HG03439 (cell line): Measurements from ENCODE around the gene QPCT.
"Not testable (repeated sequence)": the region's sequence is repeated elsewhere in the genome, so short reads cannot be mapped to it uniquely, and the experiment has no call there.

Experiments used
- ATAC-seq: cut with Tn5 transposase; IDR thresholded peaks from one replicate; pipeline ENCODE4 v1.9.1; 2021; ENCODE audit warnings: mild to moderate bottlenecking, moderate library complexity; ENCODE audit not compliant: unreplicated experiment

QPCT gene

DNA sequence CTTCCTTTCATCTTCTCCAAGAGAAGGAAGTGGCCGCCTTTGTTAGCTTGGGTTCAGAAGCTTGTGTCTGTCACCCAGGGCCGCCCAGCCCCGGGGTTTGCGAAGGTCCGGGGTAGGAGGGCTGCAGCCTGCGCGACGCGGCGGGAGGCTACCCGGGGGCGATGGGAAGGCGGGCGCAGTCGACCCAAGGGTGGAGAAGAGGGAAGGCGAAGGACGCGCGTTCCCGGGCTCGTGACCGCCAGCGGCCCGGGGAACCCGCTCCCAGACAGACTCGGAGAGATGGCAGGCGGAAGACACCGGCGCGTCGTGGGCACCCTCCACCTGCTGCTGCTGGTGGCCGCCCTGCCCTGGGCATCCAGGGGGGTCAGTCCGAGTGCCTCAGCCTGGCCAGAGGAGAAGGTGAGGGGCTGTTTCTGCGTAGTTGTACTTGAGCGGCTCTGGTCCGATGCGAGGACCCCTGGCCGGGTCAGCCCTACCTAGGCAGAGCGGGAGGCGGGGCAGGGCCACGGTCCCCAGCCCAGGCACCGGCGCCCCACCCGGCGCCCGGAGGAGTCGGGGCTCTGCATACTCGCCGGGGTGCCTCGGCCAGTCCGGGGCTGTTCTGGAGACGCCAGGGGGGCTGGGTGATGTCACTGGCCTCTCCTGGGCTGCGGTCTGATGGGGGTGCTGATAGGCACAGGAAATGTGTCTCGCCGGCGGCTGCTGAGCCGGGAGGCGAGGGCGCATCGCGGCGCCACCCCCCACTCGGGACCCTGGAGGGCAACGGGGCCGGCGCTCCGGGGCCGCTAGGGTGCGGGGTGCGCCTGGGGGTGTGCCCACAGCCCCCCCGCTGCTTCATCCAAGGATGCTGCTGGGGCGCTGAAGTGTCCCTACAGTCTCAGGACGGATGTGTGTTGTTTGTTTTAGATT lies at the start of gene QPCT:
Gene QPCT (plus strand): TSS at position 178 of the 909 bp plus-strand sequence. CDS start 102 bp downstream, at position 280.
- no peak for ATAC-seq

DNA sequence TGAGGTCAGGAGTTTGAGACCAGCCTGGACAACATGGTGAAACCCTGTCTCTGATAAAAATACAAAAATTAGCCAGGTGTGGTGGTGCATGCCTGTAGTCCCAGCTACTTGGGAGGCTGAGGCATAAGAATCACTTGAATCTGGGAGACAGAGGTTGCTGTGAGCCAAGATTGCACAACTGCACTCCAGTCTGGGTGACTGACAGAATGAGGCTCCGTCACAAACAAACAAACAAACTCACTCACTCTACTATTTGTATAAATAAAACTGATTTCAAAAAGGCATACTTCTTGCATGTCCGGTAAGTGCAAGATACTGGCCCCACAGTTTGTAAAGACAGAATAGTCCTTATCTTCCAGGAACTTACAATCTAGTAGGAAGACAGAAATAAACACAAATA lies 49.6 kb upstream of the QPCT start:
- not testable (repeated sequence) for ATAC-seq

DNA sequence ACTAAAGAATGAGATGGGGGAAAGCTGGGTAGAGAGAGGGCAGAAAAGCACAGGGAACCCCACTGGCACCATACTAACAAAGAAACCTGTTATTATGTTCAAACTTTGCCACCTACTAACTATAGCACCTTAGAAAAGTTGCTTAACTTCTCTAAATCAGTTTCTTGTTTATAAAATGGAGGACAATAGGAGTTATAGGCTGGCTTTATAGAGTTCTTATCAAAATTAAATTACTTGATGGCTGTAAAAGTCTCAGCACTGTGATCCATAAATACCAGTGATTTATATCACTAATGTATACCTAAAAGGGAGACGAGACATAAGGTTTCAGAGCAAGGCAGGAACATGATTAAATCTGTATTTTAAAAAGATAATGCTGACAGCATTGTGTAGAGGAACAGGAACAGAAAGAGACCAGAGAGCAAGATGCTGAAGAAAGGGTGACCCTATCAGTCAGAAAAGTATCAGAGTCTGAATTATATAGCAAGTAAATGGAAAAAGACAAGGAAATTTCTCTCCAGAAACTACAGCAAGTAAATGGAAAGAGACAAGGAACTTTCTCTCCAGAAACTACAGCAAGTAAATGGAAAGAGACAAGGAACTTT lies 48.9 kb upstream of the QPCT start:
- ATAC-seq: no peak

DNA sequence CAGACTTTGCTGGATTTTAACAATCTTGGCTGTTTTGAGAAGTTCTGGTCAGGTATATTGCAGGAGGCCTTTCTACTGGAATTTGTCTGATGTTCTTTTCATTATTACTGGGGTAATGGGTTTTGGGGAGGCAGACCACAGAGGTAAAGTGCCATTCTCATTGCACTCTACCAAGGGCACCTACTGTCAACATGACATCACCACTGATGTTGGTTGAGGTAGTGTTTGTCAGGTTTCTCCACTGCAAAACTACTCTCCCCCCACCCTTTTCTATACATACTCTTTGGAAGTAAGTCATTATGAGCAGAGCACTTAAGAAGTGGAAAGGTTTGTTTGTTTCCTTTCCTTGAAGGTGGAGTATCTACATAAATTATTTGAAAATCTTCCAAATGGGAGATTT lies 46.8 kb upstream of the QPCT start:
- ATAC-seq: no peak

DNA sequence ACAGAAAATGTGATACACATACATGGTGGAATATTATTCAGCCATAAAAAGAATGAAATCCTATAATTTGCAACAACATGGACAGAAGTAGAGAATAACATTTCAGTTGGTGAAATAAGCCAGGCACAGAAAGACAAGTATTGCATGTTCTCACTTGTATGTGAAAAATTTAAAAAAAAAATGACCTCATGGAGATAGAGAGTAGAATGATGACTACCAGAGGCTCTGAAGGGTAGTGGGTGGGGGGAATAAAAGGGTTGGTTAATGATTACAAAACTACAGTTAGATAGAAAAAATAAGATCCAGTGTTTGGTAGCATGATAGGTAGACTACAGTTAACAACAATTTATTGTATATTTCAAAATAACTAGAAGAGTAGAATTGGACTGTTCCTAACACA lies 44.3 kb upstream of the QPCT start:
- no peak for ATAC-seq

DNA sequence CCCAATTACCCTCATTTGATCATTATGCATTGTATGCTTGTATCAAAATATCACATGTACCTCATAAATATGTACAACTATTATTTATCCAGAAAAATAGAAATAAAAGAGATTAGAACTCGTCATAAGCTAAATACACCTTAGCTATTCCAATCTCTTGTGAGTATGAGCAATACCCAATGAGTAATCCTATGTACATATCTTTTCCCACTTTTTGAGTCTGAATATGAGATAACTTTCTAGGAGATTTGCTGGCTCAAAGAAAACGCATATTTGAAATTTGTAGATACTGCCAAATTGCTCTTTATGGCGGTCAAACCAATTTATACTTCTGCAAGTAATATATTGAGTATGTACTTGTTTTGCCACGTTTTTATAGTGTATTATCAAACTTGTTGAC lies 43.9 kb upstream of the QPCT start:
- ATAC-seq: no peak

DNA sequence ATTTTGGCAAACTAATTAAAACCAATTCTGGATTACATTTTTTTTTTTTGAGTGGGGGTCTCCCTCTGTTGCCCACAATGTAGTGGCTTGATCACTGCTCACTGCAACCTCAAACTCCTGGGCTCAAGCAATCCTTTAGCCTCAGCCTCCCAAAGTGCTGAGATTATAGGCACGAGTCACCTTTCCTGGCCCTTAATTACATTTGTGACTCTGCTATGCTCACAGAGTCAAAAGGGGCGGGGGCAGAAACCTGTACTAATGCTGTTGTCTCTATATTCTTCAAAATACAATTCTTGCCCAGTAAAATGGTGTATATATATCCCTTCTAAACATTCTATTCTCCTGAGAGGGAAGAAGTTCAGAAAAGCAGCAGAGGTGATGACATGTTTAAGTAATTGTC lies 43.0 kb upstream of the QPCT start:
- no peak for ATAC-seq

DNA sequence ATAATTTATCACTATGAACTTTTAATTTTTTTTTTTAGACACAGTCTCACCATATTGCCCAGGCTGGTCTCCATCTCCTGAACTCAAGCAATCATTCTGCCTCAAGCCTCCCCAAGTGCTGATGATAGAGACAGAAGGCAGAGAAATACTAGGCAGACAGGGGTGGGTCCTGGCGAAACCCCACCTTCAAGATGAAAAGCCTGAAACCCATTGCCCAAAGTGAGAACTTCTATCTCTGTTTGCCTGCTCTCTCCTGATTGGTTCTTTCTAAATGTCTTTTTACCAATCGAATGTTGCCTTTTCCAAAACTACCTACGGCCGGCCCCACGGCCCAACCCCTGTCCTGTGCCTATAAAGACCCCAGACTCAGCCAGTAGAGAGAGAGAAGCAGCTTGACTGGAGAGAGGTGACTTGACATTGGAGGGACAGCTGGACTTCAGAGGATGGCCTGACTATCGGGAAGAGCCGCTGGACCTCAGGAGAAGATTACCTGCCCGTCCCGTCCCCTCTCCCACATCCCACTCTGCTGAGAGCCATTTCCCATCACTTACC lies 41.7 kb upstream of the QPCT start:
- ATAC-seq: no peak

DNA sequence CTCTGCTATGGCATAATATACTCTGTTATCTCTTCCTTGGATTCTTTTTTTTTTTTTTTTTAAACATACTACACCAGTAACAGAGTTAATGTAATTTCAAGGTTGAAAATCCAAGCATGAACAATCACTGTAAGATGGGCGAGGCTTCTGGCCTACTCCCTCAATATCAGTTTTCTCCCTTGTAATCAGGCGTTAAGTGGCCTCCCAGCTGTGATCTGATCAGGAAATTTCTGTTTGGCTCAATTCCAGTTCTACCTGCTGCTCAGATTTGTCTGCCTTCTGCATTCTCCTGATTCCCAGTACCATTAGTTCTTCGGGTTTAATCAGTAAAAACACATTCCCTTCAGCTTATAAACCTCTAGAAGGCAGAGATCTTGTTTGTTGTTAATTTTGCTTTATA lies 38.4 kb upstream of the QPCT start:
- no peak for ATAC-seq

DNA sequence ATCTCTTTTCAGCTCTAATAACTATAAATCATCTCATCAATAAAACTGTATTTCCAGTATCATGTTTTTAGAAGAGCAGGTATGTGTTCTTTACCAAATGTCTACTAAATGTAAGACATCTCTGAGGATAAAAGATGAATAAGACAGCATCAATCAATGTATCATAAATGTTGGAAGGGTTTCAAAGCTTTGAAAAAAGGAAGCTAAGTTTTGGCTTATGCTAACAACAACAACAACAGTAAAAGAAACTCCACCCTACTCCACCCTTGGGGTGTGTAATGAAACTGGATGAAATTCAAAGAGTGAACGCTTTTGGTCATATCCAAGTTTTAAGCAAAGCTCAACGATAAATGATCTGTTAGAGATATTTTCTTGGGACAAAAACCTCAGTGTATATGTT lies 36.9 kb upstream of the QPCT start:
- ATAC-seq: no peak

DNA sequence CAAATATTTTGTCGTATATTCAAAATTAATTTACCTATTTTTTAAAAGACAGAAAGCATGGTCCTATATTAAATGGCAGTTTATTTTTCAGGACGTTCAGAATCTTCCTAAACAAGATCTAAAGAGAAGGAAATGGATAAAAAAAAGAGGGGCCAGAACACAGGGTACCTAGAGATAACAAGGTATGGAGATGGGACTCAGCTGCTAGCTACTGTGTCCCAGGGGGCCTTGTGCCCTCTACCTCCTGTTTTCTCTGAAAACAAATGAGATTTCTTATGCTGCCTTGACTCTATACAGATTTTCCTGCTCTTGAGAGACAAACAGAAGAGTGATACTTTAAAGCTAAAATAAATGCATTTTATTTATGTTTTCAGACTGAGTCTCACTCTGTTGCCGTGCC lies 29.1 kb upstream of the QPCT start:
- ATAC-seq: no peak

DNA sequence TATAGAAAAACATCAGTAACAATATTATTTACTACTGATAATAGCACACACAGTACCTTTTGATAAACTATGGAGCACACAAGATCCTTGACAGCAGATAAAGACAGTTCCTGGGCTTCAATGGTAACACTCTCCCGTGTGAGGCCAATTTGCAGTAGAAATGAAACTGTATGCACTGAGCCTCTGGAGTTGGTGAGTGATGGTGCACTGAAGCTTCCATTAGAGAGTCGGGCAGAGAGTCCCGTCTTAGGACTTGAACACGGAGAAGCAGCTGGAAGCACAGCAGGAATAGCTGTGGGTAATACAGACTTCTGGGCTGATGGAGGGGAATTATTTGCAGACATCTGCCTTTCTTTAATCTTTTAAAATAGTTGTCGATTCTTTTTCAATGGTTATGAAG lies 28.2 kb upstream of the QPCT start:
- no peak for ATAC-seq

DNA sequence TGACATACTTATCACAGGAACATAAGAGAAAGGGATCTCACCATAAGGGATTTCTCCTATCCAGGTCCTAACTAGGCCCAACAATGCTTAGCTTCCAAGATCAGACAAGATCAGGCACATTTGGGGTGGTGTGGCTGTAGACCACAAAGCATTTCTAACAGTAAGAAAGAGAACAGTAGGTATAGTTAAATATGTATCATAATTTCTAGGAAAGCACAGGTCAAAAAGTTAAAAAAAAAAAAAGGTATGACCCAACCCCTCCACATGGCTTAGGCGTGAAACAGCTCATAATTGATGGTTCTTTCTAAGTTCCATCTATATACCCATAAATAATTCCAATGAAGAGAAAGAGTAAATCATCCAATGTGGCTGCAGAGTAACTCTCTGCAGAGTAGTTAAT lies 26.7 kb upstream of the QPCT start:
- no peak for ATAC-seq

DNA sequence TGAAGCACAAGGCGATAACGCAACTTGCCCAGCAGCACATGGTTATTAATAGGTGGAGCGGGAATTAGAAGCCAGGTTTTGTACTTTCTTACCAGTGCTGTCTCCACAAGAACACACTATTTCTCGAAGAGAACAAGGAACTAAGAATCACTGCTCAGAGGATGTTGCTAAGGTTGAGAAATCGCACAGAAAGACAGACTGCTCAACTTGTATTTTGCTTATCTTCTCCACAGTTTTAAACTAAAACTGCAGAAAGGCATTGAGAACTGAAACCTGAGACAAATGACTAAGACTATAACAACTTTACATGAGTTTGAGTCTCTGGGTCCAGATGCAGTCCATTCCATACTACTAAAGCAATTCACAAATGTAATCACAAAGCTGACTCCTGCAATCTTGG lies 26.0 kb upstream of the QPCT start:
- ATAC-seq: peak; percentile 70

DNA sequence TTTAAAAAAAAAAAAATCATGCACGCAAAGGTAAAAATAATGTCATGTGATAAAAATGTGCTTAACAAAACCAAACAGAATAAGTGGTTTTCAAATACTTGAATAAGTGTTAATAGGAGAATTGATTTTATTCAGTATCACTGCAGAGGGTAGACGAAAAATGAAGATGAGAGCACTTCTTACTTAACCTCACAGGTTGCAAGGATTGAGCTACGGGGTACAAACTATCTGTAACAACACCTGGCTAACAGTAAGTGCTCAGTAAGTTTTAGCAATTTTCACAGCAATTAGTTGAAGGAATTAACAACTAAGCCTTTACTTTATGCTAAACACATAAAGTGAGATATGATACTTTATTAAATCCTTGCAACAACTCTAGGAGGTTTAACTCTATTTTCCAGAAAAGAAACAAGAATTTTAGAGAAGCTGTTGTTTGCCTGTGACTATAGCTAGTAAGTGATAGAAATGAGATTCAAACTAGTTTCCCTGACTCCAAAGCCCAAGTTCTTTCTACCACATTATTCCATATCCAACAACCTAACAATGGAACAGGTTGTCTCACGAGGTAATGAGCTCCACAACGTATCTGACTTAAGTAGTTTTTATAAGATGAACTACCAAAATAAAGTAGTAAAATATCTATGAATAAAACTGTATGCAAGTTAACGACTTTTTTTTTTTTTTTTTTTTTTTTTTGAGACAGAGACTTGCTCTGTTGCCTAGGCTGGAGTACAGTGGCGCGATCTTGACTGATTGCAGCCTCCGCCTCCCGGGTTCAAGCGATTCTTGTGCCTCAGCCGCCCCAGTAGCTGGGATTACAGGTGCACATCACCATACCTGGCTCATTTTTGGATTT lies 24.4 kb upstream of the QPCT start:
- no peak for ATAC-seq

DNA sequence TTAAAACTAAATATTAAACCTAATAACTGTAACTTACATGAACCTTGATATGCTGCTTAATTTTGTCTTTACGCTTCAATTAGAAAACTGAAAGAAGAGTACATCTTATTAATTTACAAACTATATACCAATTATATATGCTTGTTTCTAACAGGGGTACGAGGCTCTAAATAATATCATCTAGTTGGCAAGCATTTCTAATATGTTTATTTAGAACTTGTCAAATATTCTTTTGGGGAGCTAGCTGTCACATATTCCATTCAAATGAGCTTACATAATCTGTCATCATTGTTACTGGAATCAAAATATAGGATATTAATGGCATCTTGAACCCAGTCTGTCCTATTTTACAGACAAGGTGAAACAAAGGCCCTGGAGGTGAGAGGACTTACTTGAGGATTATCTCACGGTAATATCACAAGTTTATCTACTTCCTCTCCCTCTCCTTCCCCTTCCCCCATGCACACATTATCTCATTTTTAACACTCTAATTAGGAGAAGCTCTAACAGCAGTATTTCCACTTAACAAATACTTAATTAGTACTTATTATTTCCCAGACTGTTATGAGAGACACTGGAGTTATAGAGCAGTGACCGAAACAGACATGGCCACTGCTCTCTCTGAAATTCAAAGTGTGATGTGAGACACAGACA lies 23.3 kb upstream of the QPCT start:
- no peak for ATAC-seq

DNA sequence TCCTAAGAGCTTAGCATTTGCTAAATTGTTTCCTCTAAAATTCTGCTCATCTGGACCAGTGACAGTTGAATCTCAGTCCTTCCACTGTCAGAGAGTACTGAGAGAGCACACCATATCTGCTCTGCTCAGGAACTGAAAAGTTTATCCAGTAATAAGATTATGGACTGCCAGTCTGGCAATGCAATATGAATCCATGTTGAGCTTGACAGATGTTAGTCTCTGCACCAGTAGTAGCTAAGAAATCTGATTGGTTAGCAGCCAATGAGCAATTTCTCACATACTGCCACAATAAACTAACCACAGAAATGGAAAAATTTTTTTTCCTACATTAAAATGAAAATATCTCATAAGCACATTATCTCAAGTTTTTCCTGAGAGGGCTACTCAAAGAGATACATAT lies 22.1 kb upstream of the QPCT start:
- ATAC-seq: no peak

DNA sequence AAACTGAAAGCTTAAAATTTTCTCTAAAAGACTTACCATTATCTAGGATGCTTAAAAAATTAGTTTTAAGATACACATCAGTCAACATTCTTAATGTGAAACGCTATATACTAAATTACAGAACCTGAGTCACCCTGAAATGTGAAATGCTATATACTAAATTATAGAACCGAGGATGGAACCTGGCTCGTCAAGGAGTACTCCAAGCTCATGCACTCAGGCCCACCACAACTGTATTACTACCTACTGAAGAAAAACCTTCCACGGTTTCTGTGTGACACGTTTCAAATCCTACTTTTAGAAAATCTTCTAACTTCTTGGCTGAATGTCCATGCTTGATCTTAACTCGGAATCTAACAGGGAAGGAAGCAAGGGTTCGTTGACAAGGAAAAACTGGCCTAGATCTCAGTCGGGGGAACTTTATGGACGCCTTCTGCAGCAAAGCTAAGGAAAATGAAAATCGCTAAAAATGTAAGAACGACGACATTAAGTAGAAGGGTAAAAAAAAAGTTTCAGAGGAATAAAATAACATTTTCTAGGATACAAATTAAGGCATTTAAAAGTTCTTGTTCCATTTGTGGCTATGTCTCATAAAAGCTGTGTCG lies 21.2 kb upstream of the QPCT start:
- no peak for ATAC-seq

DNA sequence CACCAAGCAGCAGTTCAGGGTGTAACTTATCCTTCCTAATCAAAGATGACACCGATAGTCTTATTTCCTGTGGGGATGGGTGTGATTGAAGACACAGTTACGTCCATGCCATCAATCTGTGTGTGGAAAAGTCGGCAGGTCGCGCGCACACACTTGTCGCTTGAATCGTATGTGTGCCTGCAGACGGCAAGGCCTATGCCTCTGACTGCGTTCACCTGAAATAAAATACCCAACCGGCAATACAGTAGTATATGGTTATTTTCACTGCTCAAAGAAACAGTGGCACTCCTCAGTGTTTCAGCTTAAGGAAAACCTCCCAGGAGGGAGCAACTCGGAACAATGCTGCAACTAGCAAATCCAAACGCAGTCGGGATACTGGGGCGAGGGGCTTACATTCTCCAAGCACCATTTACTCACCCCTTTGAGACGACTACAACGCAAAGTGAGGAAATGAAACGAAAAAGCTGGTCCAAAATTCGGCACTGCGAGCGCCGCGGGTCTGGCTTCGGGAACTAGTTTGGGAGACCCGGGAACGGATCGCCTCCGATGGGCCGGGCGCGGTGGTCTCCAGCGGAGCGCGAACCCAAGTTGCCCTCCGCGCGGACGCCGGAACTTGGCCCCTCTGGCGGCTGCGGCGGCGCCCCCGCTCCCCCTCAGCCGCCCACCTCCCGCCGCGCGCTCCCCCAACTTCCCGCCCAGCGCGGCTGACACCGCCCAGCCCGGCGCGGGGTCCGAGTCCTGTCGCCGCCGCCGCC lies 20.5 kb upstream of the QPCT start:
- ATAC-seq: peak; percentile 28

DNA sequence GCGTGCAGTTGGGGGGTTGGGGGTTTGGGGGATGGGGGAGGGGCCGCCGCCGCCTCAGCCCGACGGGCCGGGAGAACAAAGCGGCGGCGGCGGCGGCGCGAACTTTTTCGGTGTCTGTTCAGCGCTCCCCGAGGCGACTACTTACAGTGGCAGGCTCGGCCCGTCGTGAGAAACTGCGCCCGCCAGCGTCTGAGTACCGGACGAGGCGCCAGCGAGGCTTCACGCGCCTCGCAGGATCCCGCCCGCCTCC lies 20.0 kb upstream of the QPCT start:
- ATAC-seq: no peak
